K562 (cell line): ENCODE data around the gene MRPL19. TPM values are rescaled to one million over a fixed set of nuclear protein-coding genes. Genes with fewer than 3 reads are reported as not detected.

Experiments used
- MIER1 ChIP-seq: fragments of 450-650 bp; IDR thresholded peaks from 2 replicates; pipeline ENCODE4 v1.6.1; 2016; ENCODE audit warnings: antibody characterized with exemption, mild to moderate bottlenecking, low read depth
- MTA3 ChIP-seq: fragments of 450-650 bp; formaldehyde crosslinking; IDR thresholded peaks from 2 replicates; pipeline ENCODE4 v1.6.1; 2017; ENCODE audit warnings: mild to moderate bottlenecking, borderline replicate concordance
- NFYB ChIP-seq: IDR thresholded peaks from 2 replicates; pipeline ENCODE4 v1.6.1; 2011; ENCODE audit warnings: mild to moderate bottlenecking, moderate library complexity; ENCODE audit not compliant: insufficient read length; ENCODE audit errors: extremely low read depth
- NONO ChIP-seq, 2 experiments: fragments of 200-400 bp in 1 of 2; fragments of 450-650 bp in 1 of 2; formaldehyde crosslinking in 1 of 2; IDR thresholded peaks; 2 replicates each; pipeline ENCODE4 v1.6.1; 2017; ENCODE audit warnings: low read depth in 2 of 2, mild to moderate bottlenecking in 2 of 2, moderate library complexity in 2 of 2, low read length in 1 of 2
- POU5F1 ChIP-seq: fragments of 150-350 bp; IDR thresholded peaks from 2 replicates; pipeline ENCODE4 v1.6.1; 2014; ENCODE audit warnings: borderline replicate concordance, low read length, low read depth, mild to moderate bottlenecking; ENCODE audit not compliant: partially characterized antibody
- RBM14 ChIP-seq: fragments of 200-400 bp; formaldehyde crosslinking; IDR thresholded peaks from 2 replicates; pipeline ENCODE4 v1.6.1; 2018; ENCODE audit warnings: low read depth, mild to moderate bottlenecking, low read length, moderate library complexity, borderline replicate concordance; ENCODE audit not compliant: insufficient read depth
- SMAD3 ChIP-seq: fragments of 450-650 bp; formaldehyde crosslinking; conservative IDR thresholded peaks from 2 replicates; pipeline ENCODE4 v1.4.0; 2020; ENCODE audit warnings: mild to moderate bottlenecking
- STAT5B ChIP-seq: fragments of 250-450 bp; sonication (Bioruptor Pico); IDR thresholded peaks from 2 replicates; pipeline ENCODE4 v1.8.0; 2021; ENCODE audit warnings: mild to moderate bottlenecking, inconsistent platforms
- ZNF174 ChIP-seq: fragments of 250-450 bp; sonication (Bioruptor Pico); IDR thresholded peaks from 2 replicates; pipeline ENCODE4 v1.4.0; 2020; ENCODE audit warnings: mild to moderate bottlenecking
- ZNF316 ChIP-seq: fragments of 450-650 bp; IDR thresholded peaks from 2 replicates; pipeline ENCODE4 v1.6.1; 2016
- ZNF696 ChIP-seq: fragments of 250-450 bp; sonication (Bioruptor Pico); conservative IDR thresholded peaks from 2 replicates; pipeline ENCODE4 v1.4.0; 2020; ENCODE audit warnings: mild to moderate bottlenecking, moderate library complexity
- polyA plus RNA-seq, 8 experiments: library from polyadenylated mRNA; depleted of rRNA in 4 of 8; stranded (reverse) in 5 of 8; unstranded in 3 of 8; fragments of >200 nt; fragmentation: Nextera tagmentation in 2 of 8; fragmentation: Illumina TruSeq in 1 of 8; extraction: Ambion mirVana in 2 of 8; extraction: Trizol in 1 of 8; gene quantifications; 2 replicates each; pipeline versions ENCODE4 v1.2.1 to v1.2.3, GENCODE V29; 2011 to 2014; ENCODE audit warnings: inconsistent platforms in 1 of 8, missing spikeins in 1 of 8
- total RNA-seq, 7 experiments: library from RNA; depleted of rRNA in 6 of 7; stranded (reverse); fragments of >200 nt in 6 of 7; fragmentation: Illumina TruSeq in 2 of 7; extraction: Trizol in 2 of 7; gene quantifications; 2 replicates each; pipeline versions ENCODE4 v1.2.1 to v1.2.3, GENCODE V29; 2011 to 2021; ENCODE audit warnings: low replicate concordance in 1 of 7
- TF ChIP-seq, protein P1 (sequence below): sonication (generic); formaldehyde crosslinking; IDR thresholded peaks from 2 replicates; pipeline ENCODE4 v1.8.1; 2023; ENCODE audit warnings: mild to moderate bottlenecking, missing genetic modification reagents
- TF ChIP-seq, protein P2 (sequence below): fragments of 250-450 bp; sonication (Bioruptor Pico); IDR thresholded peaks from 2 replicates; pipeline ENCODE4 v1.8.0; 2022; ENCODE audit warnings: inconsistent platforms
- TF ChIP-seq, protein P3 (sequence below): sonication (generic); formaldehyde crosslinking; IDR thresholded peaks from 2 replicates; pipeline ENCODE4 v1.8.0; 2022; ENCODE audit warnings: missing genetic modification reagents, mild to moderate bottlenecking, borderline replicate concordance

The MRPL19 gene
- total and polyA plus RNA-seq, 9 of the 15 experiments (the other 6 are each of a cell fraction or from before 2014, with no cell fraction given): 9.7 to 65.9 (median 56.1) TPM

DNA sequence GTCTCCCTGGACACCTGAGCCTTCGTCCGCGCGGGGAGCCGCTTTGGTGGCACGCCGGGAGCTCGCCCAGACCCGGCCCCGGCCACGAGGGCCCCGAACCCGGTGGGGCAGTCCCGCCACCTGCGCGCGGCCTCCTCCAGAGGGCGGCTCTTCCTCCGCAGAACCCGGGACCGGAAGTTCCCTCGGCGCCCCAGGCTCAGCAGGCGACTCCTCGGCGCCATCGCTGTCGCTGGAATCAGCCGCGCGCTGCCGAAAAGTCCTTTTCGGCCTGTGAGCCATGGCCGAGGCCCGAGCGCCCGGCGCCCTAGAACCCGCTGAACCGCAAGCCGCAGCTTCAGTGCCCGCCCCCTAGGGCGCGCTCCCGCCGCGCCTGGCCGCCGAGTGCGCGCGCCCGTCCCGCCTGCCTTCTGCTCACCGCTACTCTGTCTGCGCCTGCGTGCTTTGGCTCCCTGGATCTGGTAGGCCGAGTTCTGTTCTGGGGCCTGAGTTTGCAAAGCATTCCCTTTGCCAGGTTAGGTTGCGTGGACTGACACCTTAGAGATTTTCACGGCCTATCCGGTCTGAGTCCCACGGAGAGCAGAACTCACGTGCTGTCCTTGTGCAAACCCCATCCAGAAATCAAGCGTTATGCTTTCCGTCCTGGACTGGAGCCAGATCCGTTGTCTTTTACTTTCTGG is 64.1 kb downstream of the MRPL19 start, which contains the start of gene GCFC2 (continued):
- peak; percentile 89 for TF ChIP-seq MTA3
- TF ChIP-seq NONO (IDR thresholded peaks at IDR 0.05; ENCODE audit: low read depth in 2 of 2, low read length in 1 of 2): peak; percentile 38 to 86; a peak in 3 of 4 replicates
- TF ChIP-seq, protein P1, sequence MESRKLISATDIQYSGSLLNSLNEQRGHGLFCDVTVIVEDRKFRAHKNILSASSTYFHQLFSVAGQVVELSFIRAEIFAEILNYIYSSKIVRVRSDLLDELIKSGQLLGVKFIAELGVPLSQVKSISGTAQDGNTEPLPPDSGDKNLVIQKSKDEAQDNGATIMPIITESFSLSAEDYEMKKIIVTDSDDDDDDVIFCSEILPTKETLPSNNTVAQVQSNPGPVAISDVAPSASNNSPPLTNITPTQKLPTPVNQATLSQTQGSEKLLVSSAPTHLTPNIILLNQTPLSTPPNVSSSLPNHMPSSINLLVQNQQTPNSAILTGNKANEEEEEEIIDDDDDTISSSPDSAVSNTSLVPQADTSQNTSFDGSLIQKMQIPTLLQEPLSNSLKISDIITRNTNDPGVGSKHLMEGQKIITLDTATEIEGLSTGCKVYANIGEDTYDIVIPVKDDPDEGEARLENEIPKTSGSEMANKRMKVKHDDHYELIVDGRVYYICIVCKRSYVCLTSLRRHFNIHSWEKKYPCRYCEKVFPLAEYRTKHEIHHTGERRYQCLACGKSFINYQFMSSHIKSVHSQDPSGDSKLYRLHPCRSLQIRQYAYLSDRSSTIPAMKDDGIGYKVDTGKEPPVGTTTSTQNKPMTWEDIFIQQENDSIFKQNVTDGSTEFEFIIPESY (CRISPR knock-in tag): peak; percentile 87
- no peak for TF ChIP-seq ZNF174 (CRISPR knock-in tag)
- TF ChIP-seq ZNF696 (CRISPR knock-in tag): no peak
- TF ChIP-seq NFYB: no peak
- no peak for TF ChIP-seq STAT5B (CRISPR knock-in tag)
- no peak for TF ChIP-seq SMAD3 (CRISPR knock-in tag)
- TF ChIP-seq ZNF316: peak; percentile 87
- TF ChIP-seq POU5F1: no peak
- TF ChIP-seq, protein P2, sequence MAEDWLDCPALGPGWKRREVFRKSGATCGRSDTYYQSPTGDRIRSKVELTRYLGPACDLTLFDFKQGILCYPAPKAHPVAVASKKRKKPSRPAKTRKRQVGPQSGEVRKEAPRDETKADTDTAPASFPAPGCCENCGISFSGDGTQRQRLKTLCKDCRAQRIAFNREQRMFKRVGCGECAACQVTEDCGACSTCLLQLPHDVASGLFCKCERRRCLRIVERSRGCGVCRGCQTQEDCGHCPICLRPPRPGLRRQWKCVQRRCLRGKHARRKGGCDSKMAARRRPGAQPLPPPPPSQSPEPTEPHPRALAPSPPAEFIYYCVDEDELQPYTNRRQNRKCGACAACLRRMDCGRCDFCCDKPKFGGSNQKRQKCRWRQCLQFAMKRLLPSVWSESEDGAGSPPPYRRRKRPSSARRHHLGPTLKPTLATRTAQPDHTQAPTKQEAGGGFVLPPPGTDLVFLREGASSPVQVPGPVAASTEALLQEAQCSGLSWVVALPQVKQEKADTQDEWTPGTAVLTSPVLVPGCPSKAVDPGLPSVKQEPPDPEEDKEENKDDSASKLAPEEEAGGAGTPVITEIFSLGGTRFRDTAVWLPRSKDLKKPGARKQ (CRISPR knock-in tag): no peak
- TF ChIP-seq MIER1: no peak
- TF ChIP-seq, protein P3, sequence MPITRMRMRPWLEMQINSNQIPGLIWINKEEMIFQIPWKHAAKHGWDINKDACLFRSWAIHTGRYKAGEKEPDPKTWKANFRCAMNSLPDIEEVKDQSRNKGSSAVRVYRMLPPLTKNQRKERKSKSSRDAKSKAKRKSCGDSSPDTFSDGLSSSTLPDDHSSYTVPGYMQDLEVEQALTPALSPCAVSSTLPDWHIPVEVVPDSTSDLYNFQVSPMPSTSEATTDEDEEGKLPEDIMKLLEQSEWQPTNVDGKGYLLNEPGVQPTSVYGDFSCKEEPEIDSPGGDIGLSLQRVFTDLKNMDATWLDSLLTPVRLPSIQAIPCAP (CRISPR knock-in tag): peak; percentile 93; the same call in 1 of the 2 replicates
- 0 out of 2 replicates have a peak, but pooled peaks have one; percentile 42 for TF ChIP-seq RBM14
